Fibroblast of peridontal ligament (primary cell): ENCODE measurements around the gene MEF2D.

ENCODE experiments used
- DNase-seq: peaks from one replicate; pipeline ENCODE4 v3.0.0-alpha.2; 2010; ENCODE audit errors: extremely low read depth

Gene MEF2D

DNA sequence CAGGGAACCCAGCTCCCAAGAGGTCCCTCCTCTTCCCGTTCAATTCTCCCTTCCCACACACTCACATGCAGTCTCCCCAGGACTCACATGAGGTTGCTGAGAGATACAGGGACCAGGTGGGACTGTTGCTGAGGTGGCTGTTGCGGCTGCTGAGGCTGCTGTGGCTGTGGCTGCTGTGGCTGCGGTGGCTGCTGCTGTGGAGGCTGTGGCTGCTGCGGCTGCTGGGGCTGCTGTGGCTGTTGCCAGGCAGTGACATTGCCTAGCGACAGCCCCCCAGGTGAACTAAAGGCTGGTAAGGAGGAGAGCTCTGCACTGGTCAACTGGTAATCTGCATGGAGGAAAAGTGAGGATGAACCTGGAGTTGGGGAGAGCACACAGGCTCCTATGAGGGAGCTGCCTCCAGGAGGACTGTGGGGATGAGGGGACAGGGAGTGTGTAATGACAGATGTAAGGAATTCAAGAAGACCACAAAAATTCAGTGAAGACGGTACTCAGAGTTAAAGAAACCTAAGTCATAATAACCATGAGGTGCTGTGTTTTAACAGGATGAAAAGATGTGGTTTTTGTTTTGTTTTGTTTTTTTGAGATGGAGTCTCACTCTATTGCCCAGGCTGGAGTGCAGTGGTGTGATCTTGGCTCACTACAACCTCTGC is 31.8 kb downstream of the MEF2D start:
- DNase-seq: no peak

DNA sequence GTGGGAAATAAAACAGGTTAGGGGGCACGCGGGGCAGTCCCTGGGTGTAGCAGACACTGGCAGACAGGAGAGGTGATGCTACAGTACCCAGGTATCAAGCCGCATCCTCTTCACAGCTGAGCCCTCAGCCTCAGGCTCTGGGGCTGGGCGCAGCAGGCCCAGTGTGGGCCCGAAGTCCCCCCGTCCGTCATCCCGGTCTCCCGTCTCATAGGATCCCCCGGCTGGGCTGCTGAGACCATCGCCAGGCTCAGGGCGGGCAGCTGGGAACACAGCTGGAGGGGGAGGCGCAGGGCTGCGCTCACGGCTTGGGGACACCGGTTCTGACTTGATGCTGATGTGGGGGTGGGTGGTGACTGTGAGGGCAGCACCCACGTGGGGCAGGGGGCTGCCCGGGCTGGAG is 32.7 kb downstream of the MEF2D start:
- DNase-seq: no peak

DNA sequence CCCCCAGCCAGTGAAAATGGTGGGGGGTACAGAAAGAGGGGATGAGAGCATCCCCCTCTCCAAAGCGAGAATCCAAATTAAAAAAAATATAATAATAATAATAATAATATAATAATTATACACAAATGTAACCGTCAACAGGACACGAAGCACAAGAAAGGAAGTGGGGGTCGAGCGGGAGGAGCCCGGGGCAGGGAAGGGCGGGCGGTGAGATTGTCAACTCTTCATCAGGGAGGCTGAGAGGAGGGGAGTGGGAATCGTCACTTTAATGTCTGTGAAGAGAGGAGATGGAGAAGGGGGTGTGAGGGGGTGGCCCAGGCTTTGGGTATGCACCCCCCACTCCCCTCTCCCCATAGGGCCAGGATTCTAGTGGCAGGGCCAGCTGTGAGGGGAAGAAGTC is 33.2 kb downstream of the MEF2D start:
- no peak for DNase-seq

DNA sequence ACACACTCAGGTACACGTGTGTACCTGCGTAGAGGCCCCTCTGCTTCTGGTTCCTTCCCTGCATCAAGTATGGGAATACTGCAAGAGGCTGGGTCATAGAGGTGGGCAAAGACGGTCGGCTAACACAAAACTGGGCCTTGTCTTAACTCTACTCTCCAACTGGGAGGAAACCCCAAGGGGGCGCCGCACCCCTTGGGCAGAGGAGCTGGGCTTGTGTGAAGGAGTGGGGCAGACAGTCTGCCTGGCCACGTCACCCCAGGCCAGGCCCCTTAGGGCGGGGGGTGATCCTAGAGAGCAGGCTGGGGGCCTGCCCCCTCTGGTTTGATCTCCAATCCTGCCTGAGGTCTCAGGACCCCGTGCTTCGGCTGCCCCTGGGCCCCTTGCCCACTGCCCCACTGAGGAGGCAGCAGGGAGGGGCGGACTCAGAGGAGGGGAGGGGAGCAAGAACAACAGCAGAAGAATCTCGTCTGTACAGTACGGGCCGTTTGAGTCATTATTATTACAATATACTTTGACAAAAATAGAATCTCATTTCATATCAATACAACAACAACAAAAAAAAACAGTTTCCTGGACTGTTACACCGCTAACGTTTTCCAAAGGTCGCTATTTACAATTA is 34.7 kb downstream of the MEF2D start:
- DNase-seq: no peak

DNA sequence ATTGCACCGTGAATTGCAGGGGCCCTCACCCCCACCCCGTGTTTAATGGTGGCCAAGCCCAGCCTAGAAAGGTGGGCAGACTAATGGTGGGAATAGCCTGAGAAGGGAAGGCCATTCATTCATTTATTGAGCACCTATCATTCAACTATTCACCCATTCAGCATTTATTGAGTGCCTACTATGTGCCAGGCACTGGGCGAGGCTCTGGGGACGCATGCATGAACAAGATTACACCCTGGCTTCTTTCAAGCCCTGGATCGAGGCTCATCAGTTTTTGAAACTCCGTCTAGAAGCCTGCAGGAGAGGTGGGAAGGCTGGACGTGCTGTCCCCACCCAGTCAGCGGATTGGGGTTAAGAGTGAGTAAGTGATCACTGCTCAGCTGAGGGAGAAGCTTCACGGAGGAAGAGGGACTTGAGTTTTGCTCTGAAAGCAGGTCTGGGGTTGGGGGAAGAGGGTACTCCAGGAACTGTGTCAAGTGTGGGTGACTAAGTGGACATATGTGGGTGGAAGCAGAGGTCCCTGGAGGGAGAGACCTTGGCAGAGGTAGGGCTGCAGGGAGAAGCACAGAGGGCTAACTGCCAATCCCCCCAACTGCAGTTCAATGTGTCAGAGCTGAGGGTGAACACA is 35.6 kb downstream of the MEF2D start:
- no peak for DNase-seq

DNA sequence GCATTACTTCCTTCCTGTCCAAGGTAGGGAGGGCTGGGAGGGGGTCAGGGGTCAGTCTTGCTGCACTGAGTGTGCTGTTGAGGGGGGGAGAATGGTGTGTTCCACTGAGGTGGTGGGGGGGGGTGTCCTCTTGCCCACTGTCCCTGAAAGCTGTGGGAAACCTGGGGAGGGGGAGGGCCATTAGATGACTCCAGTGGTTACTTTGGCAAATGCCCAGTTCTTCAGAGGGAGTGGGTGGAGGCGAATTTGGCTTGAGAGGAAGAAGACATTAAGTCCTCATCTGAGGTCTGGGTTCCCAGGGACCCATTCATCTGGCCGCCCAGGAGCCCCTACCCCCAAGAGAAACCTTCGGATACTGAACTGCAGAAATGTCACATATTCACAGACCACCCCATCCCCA is 36.2 kb downstream of the MEF2D start:
- DNase-seq: no peak

DNA sequence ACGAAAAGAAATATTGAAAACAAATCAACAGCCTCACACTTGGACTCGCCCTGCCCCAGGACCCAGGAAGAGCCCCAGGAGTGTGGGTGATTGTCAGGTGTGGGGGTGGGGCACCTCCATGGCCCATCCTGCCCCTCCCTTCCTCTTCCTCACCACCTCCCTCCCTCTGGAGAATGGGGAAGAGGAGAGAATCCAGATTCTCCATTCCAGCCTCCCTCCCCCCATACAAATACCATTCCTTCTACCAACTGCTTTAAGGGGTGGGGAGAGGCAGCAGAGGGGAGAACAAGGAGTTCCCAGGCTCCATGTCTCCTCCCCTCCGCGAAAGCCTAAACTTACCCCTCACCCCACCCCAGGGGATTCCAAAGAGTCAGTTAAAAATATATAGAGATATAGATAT is 36.7 kb downstream of the MEF2D start:
- DNase-seq: no peak

DNA sequence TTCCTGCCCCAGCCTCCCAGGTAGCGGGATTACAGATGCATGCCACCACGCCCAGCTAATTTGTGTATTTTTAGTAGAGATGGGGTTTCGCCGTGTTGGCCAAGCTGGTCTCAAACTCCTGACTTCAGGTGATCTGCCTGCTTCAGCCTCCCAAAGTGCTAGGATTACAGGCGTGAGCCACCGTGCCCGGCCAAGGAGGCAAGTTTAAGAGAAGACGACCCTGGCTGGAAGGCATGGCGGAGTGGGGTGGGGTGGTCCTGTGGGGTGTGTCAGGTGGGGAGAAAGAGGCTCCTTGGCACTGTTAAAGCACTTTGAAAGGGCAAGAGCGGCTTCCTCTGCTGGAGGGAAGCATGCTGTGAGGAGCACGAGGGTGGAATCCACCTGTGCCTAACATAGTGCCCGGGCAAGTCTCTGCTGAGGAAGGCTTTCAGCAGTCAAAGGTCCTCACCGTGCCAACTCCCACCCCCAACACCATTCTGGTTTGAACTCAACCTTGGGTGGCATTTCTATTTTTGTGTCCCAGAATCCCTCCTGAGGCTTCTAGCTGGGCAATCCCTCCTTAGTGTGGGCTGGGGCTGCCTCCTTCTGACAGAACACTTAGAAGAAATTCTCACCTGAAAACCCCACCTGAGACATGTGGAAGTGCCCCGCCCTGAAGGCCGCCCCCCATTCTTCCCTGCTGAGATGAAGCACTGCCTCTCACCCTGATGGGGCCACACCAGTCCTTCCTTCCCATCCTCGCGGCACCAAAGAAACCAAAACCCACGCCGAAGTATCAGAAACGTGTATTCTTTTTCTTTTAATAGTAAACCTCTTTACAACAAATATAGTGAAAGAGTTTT is 37.4 kb downstream of the MEF2D start:
- DNase-seq: no peak

DNA sequence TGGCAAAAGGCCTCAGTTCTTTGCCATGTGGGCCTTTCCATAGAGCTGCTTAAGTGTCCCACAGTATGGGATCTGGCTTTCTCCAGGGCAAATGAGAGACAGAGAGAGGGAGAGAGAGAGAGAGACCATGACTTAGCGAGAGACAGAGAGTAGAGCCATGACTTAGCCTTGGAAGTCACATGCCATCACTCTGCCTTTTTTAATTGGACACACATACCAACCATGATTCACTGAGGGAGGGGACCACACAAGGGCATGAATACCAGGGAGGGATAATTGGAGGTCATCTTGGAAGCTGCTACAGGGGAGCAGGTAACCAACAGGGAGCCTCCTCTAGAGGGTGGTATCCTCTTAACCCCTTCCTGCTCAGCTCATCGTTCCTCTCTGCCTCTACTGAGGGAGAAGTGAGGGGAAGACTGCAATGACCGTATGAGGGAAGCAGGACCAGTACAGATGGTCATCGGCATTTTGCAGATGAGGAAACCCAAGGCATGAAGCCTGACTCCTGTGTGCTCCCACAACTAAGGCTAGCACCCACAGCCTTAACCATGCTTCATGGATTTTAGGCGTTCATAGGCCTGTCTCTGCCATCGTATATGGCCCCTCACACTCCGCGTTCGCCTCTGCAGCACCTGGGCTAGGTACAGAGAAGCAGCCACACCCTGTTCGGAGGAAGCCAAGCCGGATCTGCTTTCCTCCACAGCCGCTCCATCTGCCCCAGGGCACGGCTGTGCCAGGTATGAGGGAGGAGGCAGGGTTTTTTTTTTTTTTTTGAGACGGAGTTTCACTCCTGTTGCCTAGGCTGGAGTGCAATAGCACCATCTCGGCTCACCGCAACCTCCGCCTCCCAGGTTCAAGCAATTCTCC is 38.6 kb downstream of the MEF2D start:
- DNase-seq: no peak

DNA sequence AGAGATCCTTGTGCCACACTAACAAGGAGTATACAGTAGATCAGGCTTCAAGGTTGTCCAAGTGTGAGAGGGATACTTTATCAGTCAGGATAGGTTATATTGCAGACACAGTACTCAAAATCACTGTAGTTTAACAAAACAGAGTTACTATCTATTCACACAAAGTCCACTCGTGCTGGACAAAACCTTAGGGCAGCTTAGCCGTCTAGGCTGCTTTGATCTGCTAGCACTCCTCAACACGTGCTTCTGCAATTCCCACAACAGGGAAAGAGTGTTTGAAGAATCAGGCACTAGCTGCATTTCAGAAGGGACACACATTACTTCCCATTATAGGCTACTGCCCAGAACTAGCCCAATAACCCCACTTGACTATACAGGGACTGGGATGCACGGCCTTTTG is 39.5 kb downstream of the MEF2D start:
- no peak for DNase-seq

DNA sequence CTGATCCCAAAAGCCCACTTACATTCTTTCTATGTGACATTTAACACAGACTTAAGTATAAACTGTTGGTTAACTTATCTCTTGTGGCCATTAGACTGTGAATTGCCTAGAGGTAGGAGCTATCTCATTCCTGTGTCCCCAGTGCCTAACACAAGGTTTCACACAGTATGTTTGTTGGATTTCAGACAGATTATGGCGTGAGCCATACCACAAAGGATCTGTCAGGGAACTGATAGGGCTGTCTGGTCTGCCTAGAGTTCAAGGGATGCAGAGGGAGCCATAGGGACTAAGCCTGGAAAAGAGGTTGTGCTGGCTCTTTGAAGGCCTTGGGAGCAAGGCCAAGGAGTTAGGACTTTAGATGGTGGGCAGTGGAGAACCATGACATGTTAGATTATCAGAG is 40.0 kb downstream of the MEF2D start:
- no peak for DNase-seq

DNA sequence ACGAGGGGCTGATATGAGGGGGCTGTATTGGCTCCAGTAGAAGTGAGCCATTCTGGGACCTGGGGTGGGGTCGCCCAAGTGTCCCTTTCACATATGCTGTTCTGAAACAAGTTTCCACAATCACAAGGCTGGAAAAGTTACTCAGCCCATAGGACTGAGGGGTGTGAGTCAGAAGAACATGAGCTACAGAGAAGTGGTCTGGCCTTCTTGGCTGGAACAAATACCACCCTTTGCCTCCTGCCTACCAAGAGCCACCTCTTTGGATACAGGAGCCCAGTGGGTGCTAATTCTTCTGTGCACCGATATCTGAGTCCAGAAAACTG is 42.4 kb downstream of the MEF2D start:
- DNase-seq: peak; percentile 60

DNA sequence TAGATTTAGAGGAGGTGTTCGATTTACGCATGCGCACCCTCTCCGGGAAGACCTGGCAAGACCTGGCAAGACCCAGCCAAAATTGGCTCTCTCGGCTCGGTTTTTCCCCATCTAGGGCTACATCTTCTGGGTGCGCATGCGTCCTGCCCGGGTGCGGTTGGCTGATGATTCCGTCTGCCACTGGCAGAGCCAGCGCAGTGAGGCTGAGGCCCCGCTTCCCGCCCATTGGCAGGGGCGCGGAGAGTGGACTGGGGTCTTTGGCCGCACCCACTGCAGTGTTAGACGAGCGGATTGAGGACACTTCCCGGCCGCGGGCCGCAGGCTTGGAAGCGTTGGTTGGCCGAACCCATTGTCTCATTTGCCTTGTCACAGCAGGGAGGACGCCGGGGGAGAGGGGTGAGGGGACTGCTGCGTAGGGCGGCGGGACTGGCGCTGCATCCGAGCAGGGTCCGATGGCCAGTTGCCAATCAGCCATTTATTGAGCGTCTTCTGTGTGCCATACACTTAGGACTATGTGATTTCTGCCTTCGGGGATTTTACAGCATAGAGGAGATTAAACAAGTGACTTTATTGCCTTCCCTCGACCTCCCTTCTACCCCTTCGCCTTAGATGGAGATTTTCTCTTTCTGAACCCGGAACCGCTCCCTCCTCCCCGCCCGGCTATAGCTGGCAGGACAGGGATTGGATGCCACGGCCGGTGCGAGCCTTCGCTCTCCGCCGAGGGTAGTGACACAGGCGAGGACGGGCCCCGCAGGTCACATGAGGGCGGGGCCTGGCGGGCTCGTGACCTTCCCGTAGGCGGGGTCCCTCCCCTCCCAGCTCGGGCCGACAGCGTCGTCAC is 43.7 kb downstream of the MEF2D start:
- peak; percentile 99 for DNase-seq

DNA sequence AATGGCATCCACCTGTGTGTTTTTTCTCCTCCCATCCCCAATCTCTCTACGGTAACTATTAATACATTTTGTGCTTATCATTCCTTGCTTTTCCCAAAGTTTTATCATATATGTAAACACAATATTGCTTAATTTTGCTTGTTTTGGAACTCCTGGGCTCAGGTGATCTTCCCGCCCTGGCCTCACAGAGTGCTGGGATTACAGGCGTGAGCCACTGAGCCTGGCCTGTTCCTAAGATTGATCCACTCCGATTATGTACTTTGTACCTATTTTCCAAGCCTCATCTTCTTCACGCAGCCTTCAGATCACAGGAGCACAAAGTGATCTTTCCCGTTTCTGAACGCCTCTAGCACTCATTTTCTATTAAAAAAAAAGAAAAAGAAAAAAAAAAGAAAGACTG is 45.2 kb downstream of the MEF2D start:
- no peak for DNase-seq

DNA sequence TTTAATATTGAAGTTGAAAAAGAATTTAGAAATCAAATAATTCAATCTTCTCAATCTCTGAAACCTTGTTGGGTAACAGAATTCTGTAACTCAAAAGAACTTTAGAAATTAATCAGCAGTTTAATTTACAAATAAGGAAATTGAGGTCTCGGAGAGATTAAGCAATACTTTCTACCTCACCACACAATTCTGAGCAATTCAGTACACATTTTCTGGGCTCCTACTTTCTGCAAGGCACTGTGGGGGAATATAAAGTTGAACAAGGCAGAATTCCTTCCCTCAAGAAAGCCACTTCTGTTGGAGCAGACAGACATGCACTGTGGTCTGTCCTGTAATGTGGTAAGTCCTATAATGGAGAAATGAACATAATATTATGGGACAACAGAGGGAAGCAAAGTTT is 47.7 kb downstream of the MEF2D start:
- DNase-seq: no peak

DNA sequence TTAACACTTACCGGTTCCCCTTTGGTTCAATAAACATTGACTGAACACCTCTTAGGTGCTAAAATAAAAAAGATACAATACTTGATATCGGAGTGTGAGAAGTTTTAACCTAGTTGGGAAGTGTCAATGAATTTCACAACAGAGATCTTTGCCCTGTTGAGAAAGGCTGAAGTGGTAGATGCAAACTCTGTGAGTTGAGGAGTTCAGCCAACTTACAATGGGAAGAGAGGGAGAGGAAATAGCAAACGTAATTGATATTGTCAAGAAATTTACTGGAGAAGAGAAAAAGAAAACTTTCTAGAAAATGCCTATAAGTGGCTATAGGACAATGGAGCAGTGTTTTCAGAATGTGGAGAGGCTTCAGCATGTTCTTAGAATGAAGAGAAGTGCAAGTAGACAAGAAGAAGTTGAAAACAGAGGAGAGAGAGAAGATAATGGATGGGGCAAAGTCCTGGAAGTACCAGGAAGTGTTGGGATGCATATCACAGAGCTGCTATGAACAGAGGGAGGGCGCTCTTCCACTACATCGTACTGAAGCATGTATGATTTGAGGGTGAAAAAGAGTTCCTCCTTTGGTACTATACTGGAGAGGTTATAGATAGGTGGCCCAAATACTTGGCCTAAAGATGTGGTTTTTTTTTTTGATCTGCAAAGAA is 48.9 kb downstream of the MEF2D start:
- DNase-seq: no peak

DNA sequence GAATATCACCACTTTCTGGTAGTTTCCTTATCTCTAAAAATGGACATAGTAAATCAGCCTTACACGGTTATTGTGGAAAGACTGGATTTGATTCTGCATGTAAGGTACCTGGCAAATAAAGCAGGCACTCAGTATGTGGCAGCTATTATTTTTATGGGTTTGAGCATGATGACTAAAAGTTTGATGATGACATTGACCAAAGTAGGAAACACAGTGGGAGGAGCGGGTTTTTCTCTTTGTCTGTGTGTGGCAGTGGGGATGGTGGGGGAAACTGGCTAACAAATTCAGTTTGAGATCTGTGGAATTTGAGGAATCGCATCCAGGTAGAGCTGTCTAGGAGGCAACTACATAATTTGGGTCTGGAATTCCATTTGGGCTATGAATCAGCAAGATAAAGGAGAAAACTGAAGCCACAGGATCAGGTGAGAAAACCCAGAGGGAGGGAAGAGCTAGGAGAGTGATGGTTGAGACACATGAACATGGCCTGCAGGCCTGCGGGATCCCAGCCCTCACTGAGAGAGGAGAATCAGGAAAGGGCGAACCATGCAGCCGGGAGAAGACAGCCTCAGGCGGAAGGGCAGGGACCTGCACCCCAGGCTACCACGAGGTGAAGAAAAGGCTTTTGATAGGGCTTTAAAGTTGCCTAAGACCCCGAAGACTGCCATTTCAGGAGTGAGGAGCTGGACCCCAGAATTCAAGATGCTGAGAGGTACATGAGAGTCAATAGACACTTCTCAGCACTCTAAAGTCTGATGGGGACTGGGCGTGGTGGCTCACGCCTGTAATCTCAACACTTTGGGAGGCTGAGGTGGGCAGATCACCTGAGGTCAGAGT is 52.2 kb downstream of the MEF2D start:
- DNase-seq: no peak

DNA sequence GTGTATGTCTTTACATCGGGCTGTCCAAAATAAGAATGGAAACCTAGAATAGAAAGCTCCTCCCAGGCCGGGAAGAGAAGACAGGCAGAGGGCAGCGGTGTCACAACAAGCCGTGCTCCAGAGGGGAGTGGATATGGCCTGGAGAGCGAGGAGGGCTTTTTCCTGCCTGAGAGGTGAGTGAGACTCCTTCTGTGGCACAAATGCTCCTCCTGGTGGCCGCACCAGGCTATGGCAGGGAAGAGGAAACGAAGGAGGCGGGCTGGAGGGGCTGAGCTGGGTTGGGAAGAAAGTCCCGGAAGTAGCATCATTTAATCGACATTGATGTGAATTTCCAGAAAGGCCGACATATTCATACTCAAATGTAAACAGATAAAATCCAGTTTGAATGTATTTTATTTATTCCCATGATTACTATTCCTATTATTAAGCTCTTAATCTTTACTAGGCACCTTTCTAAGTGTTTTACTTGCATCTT is 54.7 kb downstream of the MEF2D start:
- peak; percentile 77 for DNase-seq

DNA sequence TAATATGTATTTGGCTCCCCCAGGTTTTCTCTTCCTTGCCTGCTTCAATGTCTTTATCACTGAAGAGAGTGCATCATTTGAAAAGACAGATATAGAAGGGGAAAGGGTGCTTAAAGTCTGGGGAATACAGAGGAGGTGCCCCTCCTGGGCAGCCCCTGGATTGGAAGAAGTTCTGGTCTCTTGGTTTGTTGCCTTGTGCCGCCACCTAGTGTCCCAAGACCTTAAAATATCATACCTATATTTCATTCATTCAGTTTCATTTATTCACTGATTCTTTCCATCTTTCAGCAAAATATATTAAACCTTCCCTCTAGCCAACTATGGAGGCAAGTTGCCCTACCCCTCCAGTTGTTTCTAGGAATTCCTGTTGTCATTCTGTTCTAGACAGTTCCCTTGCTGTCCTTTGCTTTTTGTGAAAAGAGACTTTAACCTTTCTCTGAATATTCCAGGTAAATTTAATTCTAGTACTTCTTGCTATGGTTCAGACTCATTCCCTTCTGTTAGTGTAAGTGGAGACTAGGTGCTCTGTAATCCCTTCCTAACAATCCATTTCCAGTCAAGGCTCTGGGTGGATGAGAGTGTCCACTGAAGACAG is 56.1 kb downstream of the MEF2D start:
- peak; percentile 18 for DNase-seq
